Uterus (tissue), 2 donors: Measurements from ENCODE around the gene EPHA2.

ENCODE experiments used
- CTCF ChIP-seq, 4 experiments: fragments of 200-600 bp in 2 of 4; fragments of 450-650 bp in 2 of 4; sonication (generic) in 2 of 4; IDR thresholded peaks; one replicate each; pipeline ENCODE4 v1.5.1; 2016 to 2019; ENCODE audit warnings: antibody characterized with exemption in 4 of 4, mild to moderate bottlenecking in 2 of 4, moderate library complexity in 1 of 4
- POLR2A ChIP-seq, 2 donors: fragments of 450-650 bp; IDR thresholded peaks; one replicate each; pipeline ENCODE4 v1.6.1; 2016; ENCODE audit warnings: antibody characterized with exemption in 2 of 2, mild to moderate bottlenecking in 1 of 2, moderate library complexity in 1 of 2

- no peak for TF ChIP-seq CTCF (IDR thresholded peaks at IDR 0.05)
- TF ChIP-seq POLR2A (IDR thresholded peaks at IDR 0.05) = no peak
Measured at GRCh38 chr1:16176653-16177052, 20.8 kb upstream of the EPHA2 start.
